HepG2 (cell line): ENCODE results near the gene KDM5C. TPM values are rescaled to one million over a fixed set of nuclear protein-coding genes. Genes with fewer than 3 reads are reported as not detected.

Source experiments
- ATAC-seq: fragments of 200-7000 bp; cut with Tn5 transposase; 3 replicates; pipeline ENCODE4 v1.9.1; 2020; ENCODE audit warnings: mild to moderate bottlenecking, moderate library complexity
- BruUV-seq: library from RNA; stranded (reverse); fragments of 400-500 nt; replicated peaks from 2 replicates; lab custom pipeline; 2021; lab: Mats Ljungman, UMichigan
- CTCF ChIA-PET: fragments of 300-600 bp; formaldehyde crosslinking; extraction: SDS; loops from one replicate; lab custom pipeline; 2021; ENCODE audit warnings: low total read pairs, inconsistent platforms, low intra/inter-chr PET ratio; lab: Yijun Ruan, JAX
- POLR2A ChIA-PET: fragments of 350-600 bp; sonication (Branson Sonifier 250); formaldehyde crosslinking; loops from one replicate; lab custom pipeline; 2020; ENCODE audit warnings: antibody characterized with exemption, inconsistent platforms; lab: Yijun Ruan, JAX
- DNase-seq: peaks from one replicate; pipeline ENCODE4 v3.0.0-alpha.2; 2015; ENCODE audit warnings: low spot score
- FAIRE-seq: peaks from 3 replicates; lab custom pipeline; 2011; peaks lifted over from hg19 to GRCh38; lab: Jason Lieb, UNC
- H2AFZ ChIP-seq: one replicate; pipeline ENCODE4 v1.6.1; 2011; ENCODE audit warnings: low read length, inconsistent platforms
- H3K27ac ChIP-seq: fragments of 300-600 bp; 3 replicates; pipeline ENCODE4 v1.8.0; 2011; ENCODE audit warnings: mixed run types, mild to moderate bottlenecking, mixed read lengths, low read length, inconsistent platforms; ENCODE audit not compliant: insufficient read depth; ENCODE audit errors: extremely low read length
- H3K27me3 ChIP-seq, 2 experiments: fragments of 200-600 bp in 1 of 2; 2 replicates in 1 of 2; 3 replicates in 1 of 2; pipeline versions ENCODE4 v1.6.0 to v1.8.0; 2011; ENCODE audit warnings: low read length in 2 of 2, mild to moderate bottlenecking in 2 of 2, moderate library complexity in 2 of 2, inconsistent platforms in 1 of 2; ENCODE audit not compliant: insufficient read depth in 2 of 2, control insufficient read depth in 1 of 2
- H3K36me3 ChIP-seq, 2 experiments: fragments of 200-600 bp in 1 of 2; replicated peaks in 1 of 2; 2 replicates in 1 of 2; 3 replicates in 1 of 2; pipeline versions ENCODE4 v1.5.1 to v1.8.0; 2011; ENCODE audit warnings: low read length in 2 of 2, inconsistent platforms in 1 of 2; ENCODE audit not compliant: insufficient read depth in 2 of 2, control insufficient read depth in 1 of 2
- H3K4me1 ChIP-seq: 2 replicates; pipeline ENCODE4 v1.5.1; 2012; ENCODE audit warnings: low read length, inconsistent platforms; ENCODE audit not compliant: insufficient read depth
- H3K4me2 ChIP-seq: 2 replicates; pipeline ENCODE4 v1.6.0; 2011; ENCODE audit warnings: low read depth, low read length, inconsistent platforms
- H3K4me3 ChIP-seq, 3 experiments: fragments of 200-600 bp in 1 of 3; sonication (generic), shearing (Covaris generic) in 1 of 3; replicated peaks in 1 of 3; 2 replicates each; pipeline ENCODE4 v1.5.1; 2011 to 2016; ENCODE audit warnings: low read length in 3 of 3, inconsistent platforms in 2 of 3, low read depth in 2 of 3, mild to moderate bottlenecking in 2 of 3, control low read depth in 1 of 3, mixed read lengths in 1 of 3; ENCODE audit not compliant: insufficient read depth in 1 of 3
- H3K79me2 ChIP-seq: one replicate; pipeline ENCODE4 v1.6.1; 2011; ENCODE audit warnings: low read length, inconsistent platforms; ENCODE audit not compliant: insufficient read depth
- H3K9ac ChIP-seq: 2 replicates; pipeline ENCODE4 v1.6.0; 2011; ENCODE audit warnings: mild to moderate bottlenecking, low read depth, low read length, inconsistent platforms; ENCODE audit not compliant: insufficient read depth
- H3K9me3 ChIP-seq: 2 replicates; pipeline ENCODE4 v1.5.1; 2012; ENCODE audit warnings: mild to moderate bottlenecking, low read length
- H4K20me1 ChIP-seq: 2 replicates; pipeline ENCODE4 v1.6.0; 2011; ENCODE audit warnings: inconsistent platforms, mild to moderate bottlenecking, low read length, moderate library complexity; ENCODE audit not compliant: insufficient read depth
- CBX1 ChIP-seq: IDR thresholded peaks from one replicate; pipeline ENCODE4 v1.6.1; 2016; ENCODE audit warnings: antibody characterized with exemption, low read depth
- SMAD1 ChIP-seq: sonication (generic); formaldehyde crosslinking; IDR thresholded peaks from 2 replicates; pipeline ENCODE4 v1.4.0; 2020; ENCODE audit warnings: missing genetic modification reagents, low read depth, mild to moderate bottlenecking, borderline replicate concordance
- ZNF460 ChIP-seq: sonication (generic); formaldehyde crosslinking; IDR thresholded peaks from 2 replicates; pipeline ENCODE4 v1.5.1; 2020; ENCODE audit warnings: missing genetic modification reagents, mild to moderate bottlenecking, borderline replicate concordance
- ZNF468 ChIP-seq: sonication (generic); formaldehyde crosslinking; IDR thresholded peaks from 2 replicates; pipeline ENCODE4 v1.8.0; 2022; ENCODE audit warnings: mild to moderate bottlenecking, moderate library complexity, missing genetic modification reagents
- ZNF746 ChIP-seq: sonication (generic); formaldehyde crosslinking; IDR thresholded peaks from 2 replicates; pipeline ENCODE4 v1.8.0; 2022; ENCODE audit warnings: mild to moderate bottlenecking, missing genetic modification reagents
- ZSCAN30 ChIP-seq: sonication (generic); formaldehyde crosslinking; IDR thresholded peaks from 2 replicates; pipeline ENCODE4 v1.5.0; 2020; ENCODE audit warnings: mild to moderate bottlenecking, missing genetic modification reagents
- WGBS: methylation state at CpG from one replicate; pipeline ENCODE4 v1.1.6; 2017; ENCODE audit warnings: low lambda C conversion rate; 5-methylcytosine and 5-hydroxymethylcytosine counted together
- in situ Hi-C: cut with HindIII; loops from 2 replicates; pipeline ENCODE4 v1.10.0; 2017; ENCODE audit warnings: low pct_unique_long_range_greater_than_20kb; ENCODE audit not compliant: extremely low pct_ligation_motif_present
- intact Hi-C: fragments of 100-400 bp; cut with micrococcal nuclease; formaldehyde crosslinking; loops from one replicate; pipeline ENCODE4 v1.10.0; 2022; ENCODE audit not compliant: unreplicated experiment
- polyA plus RNA-seq, 8 experiments: library from polyadenylated mRNA; depleted of rRNA in 3 of 8; stranded (reverse) in 7 of 8; unstranded in 1 of 8; fragments of >200 nt; fragmentation: Illumina TruSeq in 4 of 8; extraction: Trizol in 4 of 8; gene quantifications; 2 replicates each; pipeline versions ENCODE4 v1.2.1 to v1.2.3, GENCODE V29; 2011 to 2016; ENCODE audit warnings: low read depth in 4 of 8, missing spikeins in 1 of 8, mixed read lengths in 1 of 8; ENCODE audit not compliant: insufficient read depth in 1 of 8
- total RNA-seq, 5 experiments: library from RNA; depleted of rRNA; stranded (reverse); fragments of >200 nt; fragmentation: Illumina TruSeq; extraction: Trizol; gene quantifications; 2 replicates each; pipeline ENCODE4 v1.2.3, GENCODE V29; 2016; ENCODE audit warnings: low read depth in 1 of 5
- TF ChIP-seq, protein P1 (sequence below): sonication (generic); formaldehyde crosslinking; IDR thresholded peaks from 2 replicates; pipeline ENCODE4 v1.4.0; 2020; ENCODE audit warnings: missing genetic modification reagents

Gene KDM5C
- total and polyA plus RNA-seq, 2 of the 13 experiments (the other 11 are each of a cell fraction or from before 2014, with no cell fraction given) = 32.5 to 34.0 TPM

- no peak for TF ChIP-seq SMAD1
- no peak for TF ChIP-seq ZSCAN30
- TF ChIP-seq ZNF460 (CRISPR knock-in tag) = no peak
Observed at GRCh38 chrX:53233536-53233935, 8.5 kb upstream of the KDM5C start (continued).

DNA sequence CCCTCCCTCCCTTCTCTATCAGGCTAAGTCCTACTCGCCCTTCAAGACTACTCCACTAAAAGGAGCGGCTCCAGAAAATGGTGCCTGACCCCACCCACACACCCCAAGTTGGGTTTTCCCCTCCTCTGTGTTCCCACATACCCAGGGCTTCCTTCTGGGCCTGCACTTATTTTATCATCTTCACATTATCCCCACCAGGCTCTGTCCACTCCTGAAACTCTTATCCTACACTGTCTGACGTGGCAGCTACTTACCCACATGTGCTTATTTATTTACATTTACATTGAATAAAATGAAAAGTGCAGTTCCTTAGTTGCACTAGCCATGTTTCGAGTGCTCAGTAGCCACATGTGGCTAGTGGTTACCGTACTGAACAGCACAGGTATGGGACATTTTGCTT lies 5.1 kb upstream of the KDM5C start:
- no peak for TF ChIP-seq ZNF468 (CRISPR knock-in tag)
- TF ChIP-seq, protein P1, sequence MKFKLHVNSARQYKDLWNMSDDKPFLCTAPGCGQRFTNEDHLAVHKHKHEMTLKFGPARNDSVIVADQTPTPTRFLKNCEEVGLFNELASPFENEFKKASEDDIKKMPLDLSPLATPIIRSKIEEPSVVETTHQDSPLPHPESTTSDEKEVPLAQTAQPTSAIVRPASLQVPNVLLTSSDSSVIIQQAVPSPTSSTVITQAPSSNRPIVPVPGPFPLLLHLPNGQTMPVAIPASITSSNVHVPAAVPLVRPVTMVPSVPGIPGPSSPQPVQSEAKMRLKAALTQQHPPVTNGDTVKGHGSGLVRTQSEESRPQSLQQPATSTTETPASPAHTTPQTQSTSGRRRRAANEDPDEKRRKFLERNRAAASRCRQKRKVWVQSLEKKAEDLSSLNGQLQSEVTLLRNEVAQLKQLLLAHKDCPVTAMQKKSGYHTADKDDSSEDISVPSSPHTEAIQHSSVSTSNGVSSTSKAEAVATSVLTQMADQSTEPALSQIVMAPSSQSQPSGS (CRISPR knock-in tag) = no peak
- no peak for TF ChIP-seq CBX1
- no peak for TF ChIP-seq ZNF746 (CRISPR knock-in tag)
- POLR2A ChIA-PET = no interaction called here
- CTCF ChIA-PET = no interaction called here
- Histone ChIP-seq H3K79me2 (peaks cover under 1% of the 10 kb centered on the region), H3K27ac (no peak overlapping the region), H3K4me1 (peaks cover 9% of the 10 kb centered on the region), H3K9me3 (no peaks in the 10 kb centered on the region), H4K20me1 (no peaks in the 10 kb centered on the region), H2AFZ (no peak overlapping the region), H3K36me3 (no peaks in the 10 kb centered on the region), H3K9ac (no peak overlapping the region), H3K4me2 (no peak overlapping the region), H3K27me3 (peaks cover 0 to 3% of the 10 kb centered on the region in 2 experiments; a peak in 2 of 5 replicates), H3K4me3 (no peak overlapping the region)
- ATAC-seq = no peak
- FAIRE-seq = no peak
- in situ Hi-C loops (no loop called here), intact Hi-C loops (no loop called here)
- BruUV-seq = no TSS peak
- no peak for DNase-seq
- 0% methylated on average over 5 of the region's 5 CpGs for WGBS
